ENCODE results near the gene KLHL3. TPM values are rescaled to one million over a fixed set of nuclear protein-coding genes. Genes with fewer than 3 reads are reported as not detected.

Gene KLHL3
- total RNA-seq, 6 experiments from 2014 or later, result 1.9 to 8.5 (median 3.3) TPM

DNA sequence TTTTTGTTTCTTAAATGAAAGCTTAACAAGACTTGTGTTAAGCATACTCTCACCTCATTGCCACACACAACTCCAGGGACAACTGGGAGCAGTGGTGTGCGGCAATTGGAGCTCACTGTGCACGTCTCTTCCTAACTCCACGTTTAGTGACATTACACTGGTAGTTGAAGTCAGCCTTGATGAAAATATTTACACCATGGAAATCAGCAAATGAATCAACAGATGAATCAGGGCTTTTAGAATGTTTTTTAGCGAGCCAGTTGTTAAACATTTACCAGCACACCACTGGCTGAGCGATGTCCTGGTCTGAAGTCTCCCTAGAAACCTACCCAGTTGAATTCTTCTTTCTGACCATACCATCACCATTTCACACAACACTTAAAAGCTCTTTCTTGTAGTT is 67.3 kb downstream of the KLHL3 start:
- H3K4me1 ChIP-seq, result peaks cover 0 to 39% (median 1%) of the 10 kb centered on the region in 4 donors
- intact Hi-C loops (cut with DNase I), result loop anchor here in 1 of 2 donors (5.0 kb wide), 1 partner anchor 64 kb away; no protein-coding TSS in a partner anchor
- H3K9me3 ChIP-seq, result no peaks in the 10 kb centered on the region
- no peaks in the 10 kb centered on the region for H3K27me3 ChIP-seq
- H3K4me3 ChIP-seq, result no peak overlapping the region
- WGBS (ENCODE audit: insufficient coverage, low coverage, low lambda C conversion rate, missing lambda C conversion rate), result 51% methylated on average over 5 of the region's 5 CpGs
- ATAC-seq, result peak in 3 of 4 donors; percentile 38 to 73 (median 63)
- no peaks in the 10 kb centered on the region for H3K36me3 ChIP-seq
- peak overlapping the region in 2 of 3 donors; percentile 64 to 80 for H3K27ac ChIP-seq
- DNase-seq, result peak in 1 of 3 donors; percentile 25
- no peak for TF ChIP-seq POLR2A (IDR thresholded peaks at IDR 0.05)
- TF ChIP-seq, protein P1, sequence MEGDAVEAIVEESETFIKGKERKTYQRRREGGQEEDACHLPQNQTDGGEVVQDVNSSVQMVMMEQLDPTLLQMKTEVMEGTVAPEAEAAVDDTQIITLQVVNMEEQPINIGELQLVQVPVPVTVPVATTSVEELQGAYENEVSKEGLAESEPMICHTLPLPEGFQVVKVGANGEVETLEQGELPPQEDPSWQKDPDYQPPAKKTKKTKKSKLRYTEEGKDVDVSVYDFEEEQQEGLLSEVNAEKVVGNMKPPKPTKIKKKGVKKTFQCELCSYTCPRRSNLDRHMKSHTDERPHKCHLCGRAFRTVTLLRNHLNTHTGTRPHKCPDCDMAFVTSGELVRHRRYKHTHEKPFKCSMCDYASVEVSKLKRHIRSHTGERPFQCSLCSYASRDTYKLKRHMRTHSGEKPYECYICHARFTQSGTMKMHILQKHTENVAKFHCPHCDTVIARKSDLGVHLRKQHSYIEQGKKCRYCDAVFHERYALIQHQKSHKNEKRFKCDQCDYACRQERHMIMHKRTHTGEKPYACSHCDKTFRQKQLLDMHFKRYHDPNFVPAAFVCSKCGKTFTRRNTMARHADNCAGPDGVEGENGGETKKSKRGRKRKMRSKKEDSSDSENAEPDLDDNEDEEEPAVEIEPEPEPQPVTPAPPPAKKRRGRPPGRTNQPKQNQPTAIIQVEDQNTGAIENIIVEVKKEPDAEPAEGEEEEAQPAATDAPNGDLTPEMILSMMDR (IDR thresholded peaks at IDR 0.05), result no peak

DNA sequence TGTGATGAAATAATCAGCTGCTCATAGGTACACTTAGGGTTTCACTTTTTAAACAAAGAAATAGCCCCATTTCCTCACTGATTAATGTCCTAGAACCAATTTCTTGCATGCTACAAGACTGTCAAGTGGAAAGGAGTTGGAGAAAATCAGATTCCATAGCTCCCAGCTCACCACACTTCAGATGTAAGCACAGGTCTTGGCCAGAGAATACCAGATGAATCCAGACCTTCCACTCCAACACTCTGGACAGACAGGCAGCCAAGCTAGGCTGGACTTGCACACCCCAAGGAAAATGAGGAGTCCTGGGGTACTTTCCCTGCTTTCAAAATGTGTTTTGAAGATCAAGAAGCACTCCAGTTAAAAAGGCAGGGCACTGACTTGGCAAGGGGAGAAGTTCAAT is 68.5 kb downstream of the KLHL3 start:
- intact Hi-C loops (cut with DNase I), result loop anchor here in 1 of 2 donors (5.0 kb wide), 1 partner anchor 65 kb away; no protein-coding TSS in a partner anchor
- TF ChIP-seq, protein P1 (IDR thresholded peaks at IDR 0.05), result no peak
- TF ChIP-seq POLR2A (IDR thresholded peaks at IDR 0.05), result no peak
- H3K4me3 ChIP-seq, result no peak overlapping the region
- H3K36me3 ChIP-seq, result no peaks in the 10 kb centered on the region
- ATAC-seq, result peak in 2 of 4 donors; percentile 2 to 17
- H3K9me3 ChIP-seq, result no peaks in the 10 kb centered on the region
- peak overlapping the region in 2 of 3 donors; percentile 64 to 80 for H3K27ac ChIP-seq
- no peak for DNase-seq
- peaks cover 0 to 39% (median 1%) of the 10 kb centered on the region in 4 donors for H3K4me1 ChIP-seq
- no peaks in the 10 kb centered on the region for H3K27me3 ChIP-seq

DNA sequence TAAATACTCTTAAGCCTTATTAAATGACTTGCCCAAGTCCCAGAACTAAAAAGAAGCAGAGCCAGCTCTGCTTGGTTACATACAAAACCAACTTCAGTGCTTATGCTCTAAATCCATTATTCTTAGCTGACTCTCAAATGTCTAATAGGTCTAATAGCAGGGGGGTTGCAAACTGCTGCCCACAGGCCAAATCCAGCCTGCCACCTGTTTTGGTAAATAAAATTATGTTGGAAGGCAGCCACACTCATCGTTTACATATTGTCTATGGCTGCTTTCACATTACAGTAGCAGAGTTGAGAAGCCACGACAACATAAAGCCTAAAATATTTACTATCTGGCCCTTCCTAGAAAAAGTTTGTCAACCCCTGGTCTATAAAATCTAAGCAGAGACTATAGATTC is 69.0 kb downstream of the KLHL3 start:
- intact Hi-C loops (cut with DNase I), result loop anchor here in 1 of 2 donors (5.0 kb wide), 1 partner anchor 65 kb away; no protein-coding TSS in a partner anchor
- Histone ChIP-seq H3K4me1 (peaks cover 0 to 35% (median 1%) of the 10 kb centered on the region in 4 donors), H3K27ac (peak overlapping the region in 2 of 3 donors; percentile 64 to 80), H3K4me3 (no peak overlapping the region), H3K36me3 (no peaks in the 10 kb centered on the region), H3K9me3 (no peaks in the 10 kb centered on the region), H3K27me3 (no peaks in the 10 kb centered on the region)
- peak in 1 of 4 donors; percentile 2 for ATAC-seq
- WGBS (ENCODE audit: insufficient coverage, low coverage, low lambda C conversion rate, missing lambda C conversion rate), result 47% methylated on average over 2 of the region's 2 CpGs
- no peak for DNase-seq
- TF ChIP-seq, protein P1 (IDR thresholded peaks at IDR 0.05), result no peak
- TF ChIP-seq POLR2A (IDR thresholded peaks at IDR 0.05), result no peak

DNA sequence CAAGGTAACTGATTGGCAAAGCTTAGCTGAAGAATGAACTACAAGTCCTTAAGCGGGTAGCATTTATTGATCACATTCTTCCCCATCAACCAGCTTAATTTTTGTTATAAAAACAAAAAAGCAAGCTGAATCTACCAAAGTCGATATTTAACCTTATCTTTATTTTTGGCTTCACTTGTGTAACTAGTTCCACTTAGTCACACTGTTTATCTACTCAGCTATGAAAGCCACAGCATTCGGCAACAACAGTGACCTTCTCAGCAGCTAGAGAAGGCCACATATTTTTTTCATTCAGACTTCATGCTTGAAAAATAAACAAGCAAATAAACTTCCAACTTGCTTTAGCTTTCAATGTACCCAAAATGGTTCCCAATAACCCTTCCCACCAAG is 69.4 kb downstream of the KLHL3 start:
- Histone ChIP-seq H3K27me3 (no peaks in the 10 kb centered on the region), H3K9me3 (no peaks in the 10 kb centered on the region), H3K4me1 (peaks cover 0 to 35% (median 1%) of the 10 kb centered on the region in 4 donors), H3K27ac (peak overlapping the region in 2 of 3 donors; percentile 64 to 80), H3K4me3 (no peak overlapping the region), H3K36me3 (no peaks in the 10 kb centered on the region)
- TF ChIP-seq, protein P1 (IDR thresholded peaks at IDR 0.05), result no peak
- no peak for TF ChIP-seq POLR2A (IDR thresholded peaks at IDR 0.05)
- ATAC-seq, result peak; percentile 45 to 74 (median 66)
- 21% methylated on average over 3 of the region's 3 CpGs for WGBS (ENCODE audit: insufficient coverage, low coverage, low lambda C conversion rate, missing lambda C conversion rate)
- no peak for DNase-seq
- intact Hi-C loops (cut with DNase I), result loop anchor here in 1 of 2 donors (5.0 kb wide), 1 partner anchor 66 kb away; no protein-coding TSS in a partner anchor

Measured in right lobe of liver (tissue), 6 donors.